ENCODE data around the gene CDH4.

Gene CDH4

GRCh38 chr20:61805781-61806180, 553.7 kb downstream of the CDH4 start:
- TF ChIP-seq, protein P1, sequence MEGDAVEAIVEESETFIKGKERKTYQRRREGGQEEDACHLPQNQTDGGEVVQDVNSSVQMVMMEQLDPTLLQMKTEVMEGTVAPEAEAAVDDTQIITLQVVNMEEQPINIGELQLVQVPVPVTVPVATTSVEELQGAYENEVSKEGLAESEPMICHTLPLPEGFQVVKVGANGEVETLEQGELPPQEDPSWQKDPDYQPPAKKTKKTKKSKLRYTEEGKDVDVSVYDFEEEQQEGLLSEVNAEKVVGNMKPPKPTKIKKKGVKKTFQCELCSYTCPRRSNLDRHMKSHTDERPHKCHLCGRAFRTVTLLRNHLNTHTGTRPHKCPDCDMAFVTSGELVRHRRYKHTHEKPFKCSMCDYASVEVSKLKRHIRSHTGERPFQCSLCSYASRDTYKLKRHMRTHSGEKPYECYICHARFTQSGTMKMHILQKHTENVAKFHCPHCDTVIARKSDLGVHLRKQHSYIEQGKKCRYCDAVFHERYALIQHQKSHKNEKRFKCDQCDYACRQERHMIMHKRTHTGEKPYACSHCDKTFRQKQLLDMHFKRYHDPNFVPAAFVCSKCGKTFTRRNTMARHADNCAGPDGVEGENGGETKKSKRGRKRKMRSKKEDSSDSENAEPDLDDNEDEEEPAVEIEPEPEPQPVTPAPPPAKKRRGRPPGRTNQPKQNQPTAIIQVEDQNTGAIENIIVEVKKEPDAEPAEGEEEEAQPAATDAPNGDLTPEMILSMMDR (IDR thresholded peaks at IDR 0.05; ENCODE audit: low read length, missing control alignments), result no peak
- no peak for DNase-seq (ENCODE audit: low read depth)

GRCh38 chr20:61806314-61806713, 554.3 kb downstream of the CDH4 start:
- no peak overlapping the region for H3K4me3 ChIP-seq (replicated peaks; ENCODE audit: low read depth, low read length)
- DNase-seq (ENCODE audit: low read depth), result no peak
- TF ChIP-seq, protein P1 (IDR thresholded peaks at IDR 0.05; ENCODE audit: low read length, missing control alignments), result no peak

More at GRCh38 chr20:61805781-61806180, 553.7 kb downstream of the CDH4 start:
- H3K4me3 ChIP-seq (replicated peaks; ENCODE audit: low read depth, low read length), result no peak overlapping the region

DNA sequence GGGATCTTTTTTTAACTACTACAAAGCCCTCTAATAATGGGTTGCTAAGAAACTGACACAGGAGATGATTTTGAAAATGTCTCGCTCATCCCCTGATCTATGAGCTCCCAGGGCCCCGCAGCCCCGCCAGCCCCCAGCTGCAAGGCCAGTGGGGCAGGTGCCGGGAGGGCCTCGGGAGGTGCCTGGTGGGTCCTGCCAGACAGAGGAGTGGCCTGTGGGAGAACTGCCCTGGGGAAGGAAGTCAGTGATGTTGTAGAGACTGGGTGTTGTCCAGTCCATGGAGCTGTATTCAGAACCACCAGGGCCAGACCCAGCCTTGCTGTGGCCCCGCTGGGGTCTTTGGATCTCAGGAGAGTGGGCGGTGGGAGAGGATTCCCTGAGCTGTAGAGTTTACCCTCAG, 554.9 kb downstream of the CDH4 start:
- TF ChIP-seq, protein P1 (IDR thresholded peaks at IDR 0.05; ENCODE audit: low read length, missing control alignments), result no peak
- no peak for DNase-seq (ENCODE audit: low read depth)
- H3K4me3 ChIP-seq (replicated peaks; ENCODE audit: low read depth, low read length), result no peak overlapping the region

DNA sequence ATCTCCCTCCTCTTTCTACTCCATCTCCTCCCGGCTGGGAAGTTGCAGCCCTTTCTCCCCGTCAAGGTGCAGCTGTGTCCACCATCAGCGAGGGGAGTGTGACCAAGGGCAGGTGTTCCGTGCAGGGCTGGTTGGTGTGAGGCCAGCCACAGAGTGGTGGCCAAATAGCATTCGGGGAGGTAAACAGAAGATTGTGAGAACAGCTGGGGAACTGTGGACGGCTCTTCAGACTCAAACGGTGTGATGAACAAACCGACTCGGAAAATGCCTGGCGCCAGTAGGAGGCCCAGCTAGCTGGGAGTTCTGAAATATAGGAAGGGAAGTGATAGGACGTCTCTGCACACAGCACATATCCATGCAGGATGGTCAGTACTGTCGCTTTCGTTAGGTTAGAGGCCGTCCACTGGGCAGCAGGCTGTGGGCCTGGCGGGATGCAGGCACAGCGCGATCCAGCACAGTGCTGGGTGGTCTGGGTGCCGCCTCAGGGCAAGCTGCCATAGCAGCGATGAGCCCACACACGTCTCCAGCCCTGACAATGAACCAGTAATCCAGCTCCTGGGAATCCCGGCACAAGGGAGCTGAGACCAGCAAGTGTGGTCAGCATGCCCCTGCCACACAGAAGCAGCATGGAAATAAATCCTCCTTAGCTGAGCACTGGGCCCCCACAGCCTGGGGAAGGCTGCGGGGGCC, 555.6 kb downstream of the CDH4 start:
- no peak overlapping the region for H3K4me3 ChIP-seq (replicated peaks; ENCODE audit: low read depth, low read length)
- no peak for DNase-seq (ENCODE audit: low read depth)
- TF ChIP-seq, protein P1 (IDR thresholded peaks at IDR 0.05; ENCODE audit: low read length, missing control alignments), result no peak

- TF ChIP-seq, protein P1 (IDR thresholded peaks at IDR 0.05; ENCODE audit: low read length, missing control alignments), result no peak
- no peak for DNase-seq (ENCODE audit: low read depth)
- no peak overlapping the region for H3K4me3 ChIP-seq (replicated peaks; ENCODE audit: low read depth, low read length)
Measured at GRCh38 chr20:61808447-61808846, 556.4 kb downstream of the CDH4 start.

- no peak for DNase-seq (ENCODE audit: low read depth)
- TF ChIP-seq, protein P1 (IDR thresholded peaks at IDR 0.05; ENCODE audit: low read length, missing control alignments), result no peak
- H3K4me3 ChIP-seq (replicated peaks; ENCODE audit: low read depth, low read length), result no peak overlapping the region
Measured at GRCh38 chr20:61809006-61809770, 557.1 kb downstream of the CDH4 start.
